Large intestine (tissue), 12 donors: ENCODE data around the gene RC3H1. TPM values are rescaled to one million over a fixed set of nuclear protein-coding genes. Genes with fewer than 3 reads are reported as not detected.
"Not testable (repeated sequence)": the region's sequence is repeated elsewhere in the genome, so short reads cannot be mapped to it uniquely, and the experiment has no call there.

Experiments
- DNase-seq, 2 donors: peaks; one replicate each; pipeline versions ENCODE4 v3.0.0 to v3.0.0-alpha.2; 2013
- H3K27ac ChIP-seq: one replicate; pipeline ENCODE4 v1.5.1; 2013; ENCODE audit warnings: low read length
- H3K27me3 ChIP-seq: 2 replicates; pipeline ENCODE4 v1.6.1; 2013; ENCODE audit warnings: low read length; ENCODE audit not compliant: control insufficient read depth, insufficient read depth
- H3K36me3 ChIP-seq: 2 replicates; pipeline ENCODE4 v1.6.1; 2013; ENCODE audit warnings: low read length; ENCODE audit not compliant: control insufficient read depth, insufficient read depth
- H3K4me1 ChIP-seq: one replicate; pipeline ENCODE4 v1.6.1; 2013; ENCODE audit warnings: low read length; ENCODE audit not compliant: control insufficient read depth, insufficient read depth
- H3K4me3 ChIP-seq: one replicate; pipeline ENCODE4 v1.5.1; 2013; ENCODE audit warnings: low read length
- H3K9me3 ChIP-seq: one replicate; pipeline ENCODE4 v1.6.1; 2013; ENCODE audit warnings: mild to moderate bottlenecking, low read depth, low read length, moderate library complexity; ENCODE audit not compliant: control insufficient read depth
- WGBS: methylation state at CpG from one replicate; pipeline ENCODE4 v1.1.5; 2013; ENCODE audit warnings: low lambda C conversion rate; ENCODE audit not compliant: insufficient coverage; 5-methylcytosine and 5-hydroxymethylcytosine counted together
- long read RNA-seq, 11 donors: transcript quantifications; one replicate each; lab custom pipeline, GENCODE V29; 2026
- polyA plus RNA-seq: library from polyadenylated mRNA; unstranded; fragments of 120-200 nt; gene quantifications from one replicate; pipeline ENCODE4 v1.2.1, GENCODE V29; 2013

The RC3H1 gene, protein sequence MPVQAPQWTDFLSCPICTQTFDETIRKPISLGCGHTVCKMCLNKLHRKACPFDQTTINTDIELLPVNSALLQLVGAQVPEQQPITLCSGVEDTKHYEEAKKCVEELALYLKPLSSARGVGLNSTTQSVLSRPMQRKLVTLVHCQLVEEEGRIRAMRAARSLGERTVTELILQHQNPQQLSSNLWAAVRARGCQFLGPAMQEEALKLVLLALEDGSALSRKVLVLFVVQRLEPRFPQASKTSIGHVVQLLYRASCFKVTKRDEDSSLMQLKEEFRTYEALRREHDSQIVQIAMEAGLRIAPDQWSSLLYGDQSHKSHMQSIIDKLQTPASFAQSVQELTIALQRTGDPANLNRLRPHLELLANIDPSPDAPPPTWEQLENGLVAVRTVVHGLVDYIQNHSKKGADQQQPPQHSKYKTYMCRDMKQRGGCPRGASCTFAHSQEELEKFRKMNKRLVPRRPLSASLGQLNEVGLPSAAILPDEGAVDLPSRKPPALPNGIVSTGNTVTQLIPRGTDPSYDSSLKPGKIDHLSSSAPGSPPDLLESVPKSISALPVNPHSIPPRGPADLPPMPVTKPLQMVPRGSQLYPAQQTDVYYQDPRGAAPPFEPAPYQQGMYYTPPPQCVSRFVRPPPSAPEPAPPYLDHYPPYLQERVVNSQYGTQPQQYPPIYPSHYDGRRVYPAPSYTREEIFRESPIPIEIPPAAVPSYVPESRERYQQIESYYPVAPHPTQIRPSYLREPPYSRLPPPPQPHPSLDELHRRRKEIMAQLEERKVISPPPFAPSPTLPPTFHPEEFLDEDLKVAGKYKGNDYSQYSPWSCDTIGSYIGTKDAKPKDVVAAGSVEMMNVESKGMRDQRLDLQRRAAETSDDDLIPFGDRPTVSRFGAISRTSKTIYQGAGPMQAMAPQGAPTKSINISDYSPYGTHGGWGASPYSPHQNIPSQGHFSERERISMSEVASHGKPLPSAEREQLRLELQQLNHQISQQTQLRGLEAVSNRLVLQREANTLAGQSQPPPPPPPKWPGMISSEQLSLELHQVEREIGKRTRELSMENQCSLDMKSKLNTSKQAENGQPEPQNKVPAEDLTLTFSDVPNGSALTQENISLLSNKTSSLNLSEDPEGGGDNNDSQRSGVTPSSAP
- polyA plus RNA-seq, result 12.8 TPM
- long read RNA-seq, donor 1, result 0 reads
- long read RNA-seq, donor 2, result 0 reads
- long read RNA-seq, donor 3, result 0 reads
- long read RNA-seq, donor 4, result 0 reads
- long read RNA-seq, donor 5, partial matches to known transcripts, result 0 of 1 reads
- long read RNA-seq, donor 5, other reads (novel, unspliced or antisense), result 0 of 1 reads
- long read RNA-seq, donor 6, result 0 reads
- long read RNA-seq, donor 7, result 0 reads
- long read RNA-seq, donor 8, result 0 reads
- long read RNA-seq, donor 9, partial matches to known transcripts, result 0 of 1 reads
- long read RNA-seq, donor 9, other reads (novel, unspliced or antisense), result 0 of 1 reads
- long read RNA-seq, donor 10, result 0 reads
- long read RNA-seq, donor 11, partial matches to known transcripts, result 0 of 1 reads
- long read RNA-seq, donor 11, other reads (novel, unspliced or antisense), result 0 of 1 reads

DNA sequence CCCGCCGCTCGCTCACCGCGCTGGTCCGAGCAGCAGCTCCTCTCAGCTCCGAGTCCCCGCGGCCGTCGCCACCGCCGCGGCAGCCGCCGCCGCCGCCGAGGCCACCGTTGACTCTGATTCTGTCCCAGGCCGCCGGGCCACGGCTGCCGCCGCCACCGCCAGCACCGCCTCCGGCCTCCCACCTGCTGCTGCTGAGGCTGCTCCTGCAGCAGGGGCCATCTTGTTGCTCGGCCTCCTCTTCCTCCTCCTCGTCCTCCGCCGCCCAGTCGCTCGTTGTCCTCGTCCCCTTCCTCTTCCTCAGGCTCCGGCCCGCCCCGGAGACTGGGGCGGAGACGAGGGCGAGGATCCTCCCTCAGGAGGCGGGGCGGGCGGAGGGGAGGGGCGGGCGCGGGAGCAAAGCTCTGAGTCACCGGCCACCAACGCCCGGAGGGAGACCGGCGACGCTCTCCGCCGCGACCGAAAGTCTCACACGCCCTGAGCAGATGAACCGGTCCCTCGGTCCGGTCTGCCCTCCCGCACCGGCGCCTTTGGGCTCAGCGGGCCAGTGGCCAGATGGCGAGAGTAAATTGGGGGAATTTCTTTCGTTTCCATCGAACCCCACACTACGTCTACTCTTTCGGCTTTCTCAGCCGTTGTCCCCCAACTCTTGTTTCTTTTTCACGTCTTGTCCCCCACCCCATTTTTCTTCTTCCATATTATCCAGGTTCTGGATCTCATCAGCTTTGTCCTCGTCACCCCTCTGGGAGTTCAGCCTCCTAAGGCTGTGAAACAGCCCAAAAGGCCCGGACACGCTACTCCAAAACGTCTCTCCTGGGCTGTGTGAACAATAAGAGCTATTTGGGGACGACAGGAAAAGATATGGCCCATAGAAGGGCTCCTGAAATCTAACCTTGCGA lies at the start of gene RC3H1:
TSS of gene RC3H1 (minus strand) at position 278 of the 896 bp plus-strand sequence. CDS start 29,372 bp downstream, outside the sequence.
- Histone ChIP-seq H3K9me3 (no peaks in the 10 kb centered on the region), H3K4me1 (peaks cover 21% of the 10 kb centered on the region), H3K27me3 (no peaks in the 10 kb centered on the region), H3K27ac (peak within 1 kb of the TSS; percentile 76), H3K36me3 (no peaks in the 10 kb centered on the region), H3K4me3 (peak within 1 kb of the TSS; percentile 85)
- DNase-seq, result peak; percentile 89 to 95
- 0% methylated on average over 2 of the region's 78 CpGs for WGBS

DNA sequence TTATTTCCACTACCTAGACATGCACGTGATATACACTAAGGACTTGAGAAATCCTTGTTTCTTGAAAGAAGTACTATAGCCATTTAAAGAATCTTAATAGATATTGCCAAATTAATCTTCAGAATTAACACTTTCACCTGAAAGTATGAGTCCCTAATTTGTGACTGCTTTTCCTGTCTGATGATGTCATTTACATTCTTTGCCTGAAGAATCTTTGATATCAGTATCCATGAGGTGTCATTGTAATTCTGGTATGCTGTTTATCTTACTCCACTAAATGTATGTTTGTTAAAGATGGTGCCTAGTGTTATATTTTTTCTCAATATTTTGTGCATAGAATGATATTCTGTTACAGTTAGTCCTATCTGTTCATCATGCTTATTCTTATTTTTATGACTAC lies 48.5 kb upstream of the RC3H1 start:
- 100% methylated on average over 1 of the region's 1 CpG for WGBS
- Histone ChIP-seq H3K36me3 (no peaks in the 10 kb centered on the region), H3K27ac (no peak overlapping the region)

DNA sequence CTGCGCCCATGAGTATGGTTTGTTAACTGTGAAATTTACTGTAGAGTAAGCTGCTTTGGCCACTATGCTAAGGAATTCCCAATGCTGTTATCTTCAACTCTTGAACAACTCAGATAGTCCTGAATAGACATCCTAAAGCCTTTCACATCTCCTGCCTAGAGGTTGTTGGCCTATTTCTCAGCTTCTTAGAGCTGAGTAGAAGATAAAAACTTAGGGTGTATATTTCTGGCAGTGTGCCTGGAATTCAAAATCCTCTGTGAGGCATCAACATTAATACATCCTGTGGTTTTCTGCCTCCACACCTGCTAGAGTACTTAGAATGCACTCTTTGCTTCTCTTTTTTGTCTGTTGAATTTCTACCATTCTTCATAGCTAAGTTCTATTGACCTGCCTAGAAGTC lies 45.8 kb upstream of the RC3H1 start:
- no peak overlapping the region for H3K4me3 ChIP-seq
- no CpG with 5 or more reads among the region's 1 CpG for WGBS

More for the DNA sequence above, 48.5 kb upstream of the RC3H1 start:
- Histone ChIP-seq H3K4me1 (no peaks in the 10 kb centered on the region), H3K9me3 (no peaks in the 10 kb centered on the region), H3K4me3 (no peak overlapping the region), H3K27me3 (no peaks in the 10 kb centered on the region)
- no peak for DNase-seq

DNA sequence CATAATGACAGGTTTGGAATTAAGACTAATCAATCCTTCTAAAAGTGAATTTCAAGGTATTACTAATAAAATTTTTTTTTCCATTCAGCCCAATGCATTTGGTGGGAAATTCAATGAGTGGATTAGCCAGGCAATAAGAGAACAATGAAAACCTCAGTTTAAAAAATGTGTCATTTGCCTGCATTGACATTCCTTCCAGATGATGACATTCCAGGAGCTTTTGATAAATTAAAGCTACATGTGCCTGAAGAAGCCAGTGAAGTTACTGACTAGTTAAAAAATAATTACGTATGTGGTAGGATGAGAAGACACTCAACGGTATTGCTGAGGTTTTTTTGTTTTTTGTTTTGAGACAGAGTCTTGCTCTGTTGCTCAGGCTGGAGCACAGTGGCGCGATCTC lies 37.9 kb upstream of the RC3H1 start:
- Histone ChIP-seq H3K4me3 (no peak overlapping the region), H3K27ac (no peak overlapping the region), H3K36me3 (no peaks in the 10 kb centered on the region), H3K9me3 (no peaks in the 10 kb centered on the region), H3K4me1 (no peaks in the 10 kb centered on the region), H3K27me3 (no peaks in the 10 kb centered on the region)
- WGBS, result 100% methylated on average over 1 of the region's 4 CpGs
- DNase-seq, result no peak

More for the DNA sequence above, 45.8 kb upstream of the RC3H1 start:
- H3K4me1 ChIP-seq, result no peaks in the 10 kb centered on the region
- no peak for DNase-seq
- H3K36me3 ChIP-seq, result no peaks in the 10 kb centered on the region
- no peak overlapping the region for H3K27ac ChIP-seq
- no peaks in the 10 kb centered on the region for H3K9me3 ChIP-seq
- no peaks in the 10 kb centered on the region for H3K27me3 ChIP-seq

DNA sequence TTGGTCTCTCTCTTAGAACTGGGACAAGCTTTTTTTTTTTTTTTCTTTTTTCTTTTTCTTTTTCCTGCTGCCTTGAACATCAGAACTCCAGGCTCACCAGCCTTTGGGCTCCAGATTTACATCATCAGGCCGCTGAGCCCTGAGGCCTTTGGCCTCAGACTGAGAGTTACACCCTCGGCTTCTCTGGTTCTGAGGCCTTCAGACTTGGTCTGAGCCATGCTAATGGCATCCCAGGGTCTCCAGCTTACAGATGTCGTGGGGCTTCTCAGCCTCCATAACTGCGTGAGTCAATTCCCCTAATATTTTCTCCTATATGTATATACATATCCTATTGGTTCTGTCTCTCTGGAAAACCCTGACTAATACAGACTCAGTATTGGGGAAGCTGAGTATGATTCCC lies 36.5 kb upstream of the RC3H1 start:
- no peak overlapping the region for H3K27ac ChIP-seq
- H3K36me3 ChIP-seq, result no peaks in the 10 kb centered on the region
- DNase-seq, result no peak
- no peaks in the 10 kb centered on the region for H3K9me3 ChIP-seq
- WGBS, result no CpG with 5 or more reads among the region's 4 CpGs
- no peaks in the 10 kb centered on the region for H3K27me3 ChIP-seq
- H3K4me1 ChIP-seq, result no peaks in the 10 kb centered on the region
- H3K4me3 ChIP-seq, result no peak overlapping the region

DNA sequence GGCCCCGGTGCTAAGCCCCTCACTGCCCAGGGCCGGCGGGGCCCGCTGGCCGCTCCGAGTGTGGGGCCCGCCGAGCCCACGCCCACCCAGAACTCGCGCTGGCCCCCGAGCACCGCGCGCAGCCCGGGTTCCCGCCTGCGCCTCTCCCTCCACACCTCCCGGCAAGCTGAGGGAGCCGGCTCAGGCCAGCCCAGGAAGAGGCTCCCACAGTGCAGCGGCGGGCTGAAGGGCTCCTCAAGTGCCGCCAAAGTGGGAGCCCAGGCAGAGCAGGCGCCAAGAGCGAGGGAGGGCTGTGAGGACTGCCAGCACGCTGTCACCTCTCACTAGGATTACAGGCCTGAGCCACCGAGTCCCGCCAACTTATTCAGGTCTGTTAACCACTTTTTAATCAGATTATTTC lies 34.5 kb upstream of the RC3H1 start:
- H3K27ac ChIP-seq, H3K4me1 ChIP-seq, H3K36me3 ChIP-seq, H3K4me3 ChIP-seq, H3K9me3 ChIP-seq, H3K27me3 ChIP-seq, DNase-seq: not testable (repeated sequence)
- no CpG with 5 or more reads among the region's 28 CpGs for WGBS

DNA sequence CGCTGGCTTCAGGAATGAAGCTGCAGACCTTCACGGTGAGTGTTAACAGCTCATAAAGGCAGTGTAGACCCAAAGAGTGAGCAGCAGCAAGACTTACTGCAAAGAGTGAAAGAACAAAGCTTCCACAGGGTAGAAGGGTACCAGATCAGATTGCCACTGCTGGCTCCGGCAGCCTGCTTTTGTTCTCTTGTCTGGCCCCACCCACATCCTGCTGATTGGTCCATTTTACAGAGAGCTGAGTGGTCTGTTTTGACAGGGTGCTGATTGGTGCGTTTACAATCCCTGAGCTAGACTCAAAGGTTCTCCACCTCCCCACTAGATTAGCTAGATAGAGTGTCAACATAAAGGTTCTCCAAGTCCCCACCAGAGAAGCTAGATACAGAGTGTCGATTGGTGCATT lies 33.6 kb upstream of the RC3H1 start:
- H3K27me3 ChIP-seq, DNase-seq, H3K4me3 ChIP-seq, H3K4me1 ChIP-seq, H3K27ac ChIP-seq, H3K36me3 ChIP-seq, H3K9me3 ChIP-seq: not testable (repeated sequence)
- no CpG with 5 or more reads among the region's 5 CpGs for WGBS

DNA sequence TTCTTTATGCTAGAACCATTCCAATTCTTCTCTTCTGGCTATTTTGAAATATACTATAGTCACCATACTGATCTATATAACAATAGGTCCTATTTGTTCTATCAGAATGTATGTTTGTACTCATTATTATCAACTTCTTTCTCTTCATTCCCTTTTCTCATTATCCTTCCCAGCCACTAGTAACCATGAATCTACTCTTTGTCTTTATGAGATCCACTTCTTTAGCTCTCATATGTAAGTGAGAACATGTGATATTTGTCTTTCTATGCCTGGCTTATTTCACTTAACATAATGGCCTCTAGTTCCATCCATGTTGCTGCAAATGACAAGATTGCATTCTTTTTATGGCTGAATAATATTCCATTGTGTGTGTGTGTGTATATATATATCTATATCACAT lies 31.7 kb upstream of the RC3H1 start:
- Histone ChIP-seq H3K4me3 (no peak overlapping the region), H3K27ac (no peak overlapping the region), H3K36me3 (no peaks in the 10 kb centered on the region), H3K27me3 (no peaks in the 10 kb centered on the region), H3K9me3 (no peaks in the 10 kb centered on the region), H3K4me1 (no peaks in the 10 kb centered on the region)
- no peak for DNase-seq

DNA sequence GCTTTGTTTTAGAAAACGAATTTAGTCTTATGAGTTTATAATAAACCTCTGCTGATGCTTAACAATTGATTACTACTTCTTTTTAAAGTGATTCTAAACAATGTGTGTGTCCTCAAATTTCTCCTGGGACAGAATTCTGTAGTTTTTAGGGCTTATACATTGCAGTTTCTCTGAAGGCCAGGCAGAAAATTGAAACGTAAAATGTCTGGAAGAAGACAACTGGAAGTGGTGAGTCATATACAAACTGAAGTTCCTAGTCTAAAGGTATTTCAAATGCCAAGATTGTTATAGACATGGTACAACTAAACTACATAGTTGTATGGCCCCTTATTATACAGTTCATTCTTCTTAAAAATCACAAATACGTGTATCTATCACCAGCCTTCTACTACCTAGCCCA lies 30.5 kb upstream of the RC3H1 start:
- H3K27me3 ChIP-seq, result no peaks in the 10 kb centered on the region
- no peak overlapping the region for H3K27ac ChIP-seq
- WGBS, result 72% methylated on average over 2 of the region's 3 CpGs
- H3K9me3 ChIP-seq, result no peaks in the 10 kb centered on the region
- H3K4me3 ChIP-seq, result no peak overlapping the region
- H3K4me1 ChIP-seq, result no peaks in the 10 kb centered on the region
- no peaks in the 10 kb centered on the region for H3K36me3 ChIP-seq
- DNase-seq, result no peak
